H1 (cell line): ENCODE data around the gene PPP1R9A. TPM values are rescaled to one million over a fixed set of nuclear protein-coding genes. Genes with fewer than 3 reads are reported as not detected.

ENCODE experiments used
- CTCF ChIA-PET: fragments of 300-600 bp; sonication (Branson Sonifier 250); formaldehyde crosslinking; loops from one replicate; lab custom pipeline; 2021; ENCODE audit not compliant: partially characterized antibody; lab: Charles Lee
- POLR2A ChIA-PET: fragments of 300-600 bp; sonication (Branson Sonifier 250); formaldehyde crosslinking; loops from one replicate; lab custom pipeline; 2021; ENCODE audit warnings: inconsistent platforms; ENCODE audit not compliant: partially characterized antibody; lab: Charles Lee
- DNase-seq, 2 experiments: peaks; one replicate each; pipeline versions ENCODE4 v3.0.0 to v3.0.0-alpha.2; 2010 to 2022; ENCODE audit warnings: low spot score in 2 of 2, low read depth in 1 of 2, mixed read lengths in 1 of 2
- FAIRE-seq: peaks from 2 replicates; lab custom pipeline; 2011; peaks lifted over from hg19 to GRCh38; lab: Jason Lieb, UNC
- H2AFZ ChIP-seq: 2 replicates; pipeline ENCODE4 v1.8.1; 2012; ENCODE audit warnings: low read length, inconsistent platforms
- H2AK5ac ChIP-seq: 2 replicates; pipeline ENCODE4 v1.6.1; 2013; ENCODE audit warnings: low read depth, low read length
- H2BK120ac ChIP-seq: replicated peaks from 2 replicates; pipeline ENCODE3; 2013; ENCODE audit warnings: low read depth, low read length, inconsistent platforms
- H2BK12ac ChIP-seq: 2 replicates; pipeline ENCODE4 v1.6.1; 2013; ENCODE audit warnings: low read depth, low read length
- H2BK15ac ChIP-seq: 2 replicates; pipeline ENCODE4 v1.6.1; 2013; ENCODE audit warnings: low read length
- H2BK20ac ChIP-seq: 2 replicates; pipeline ENCODE4 v1.6.1; 2013; ENCODE audit warnings: low read length
- H2BK5ac ChIP-seq: 2 replicates; pipeline ENCODE4 v1.6.1; 2013; ENCODE audit warnings: low read depth, low read length
- H3K14ac ChIP-seq: 2 replicates; pipeline ENCODE4 v1.6.1; 2013; ENCODE audit warnings: inconsistent platforms; ENCODE audit not compliant: insufficient read length
- H3K18ac ChIP-seq: 2 replicates; pipeline ENCODE4 v1.6.1; 2013; ENCODE audit warnings: low read length; ENCODE audit errors: extremely low read depth
- H3K23ac ChIP-seq: 2 replicates; pipeline ENCODE4 v1.6.1; 2013; ENCODE audit warnings: inconsistent platforms; ENCODE audit not compliant: insufficient read length
- H3K23me2 ChIP-seq: 2 replicates; pipeline ENCODE4 v1.6.1; 2013; ENCODE audit warnings: low read depth, low read length
- H3K27ac ChIP-seq: 2 replicates; pipeline ENCODE4 v1.6.1; 2011; ENCODE audit warnings: low read depth, low read length, inconsistent platforms
- H3K27me3 ChIP-seq, 4 experiments: replicated peaks in 1 of 4; 1 replicate in 1 of 4; 2 replicates in 3 of 4; pipeline versions ENCODE4 v1.6.1 to v1.8.1; 2011 to 2013; ENCODE audit warnings: low read length in 3 of 4, mild to moderate bottlenecking in 3 of 4, inconsistent platforms in 2 of 4, mixed read lengths in 2 of 4, moderate library complexity in 1 of 4; ENCODE audit not compliant: control insufficient read depth in 3 of 4, insufficient read depth in 3 of 4; ENCODE audit errors: extremely low read depth in 1 of 4
- H3K36me3 ChIP-seq, 4 experiments: 2 replicates each; pipeline versions ENCODE4 v1.6.1 to v1.8.1; 2011 to 2013; ENCODE audit warnings: mild to moderate bottlenecking in 4 of 4, low read length in 3 of 4, moderate library complexity in 2 of 4, control low read depth in 1 of 4, inconsistent platforms in 1 of 4; ENCODE audit not compliant: insufficient read depth in 4 of 4, control insufficient read depth in 2 of 4
- H3K4ac ChIP-seq: replicated peaks from 2 replicates; pipeline ENCODE3; 2013; ENCODE audit warnings: low read length, low read depth, mixed read lengths, inconsistent platforms; ENCODE audit not compliant: insufficient read length
- H3K4me1 ChIP-seq, 4 experiments: replicated peaks in 1 of 4; 1 replicate in 1 of 4; 2 replicates in 3 of 4; pipeline versions ENCODE4 v1.6.1 to v1.8.1; 2011 to 2013; ENCODE audit warnings: low read length in 3 of 4, inconsistent platforms in 2 of 4, mixed read lengths in 1 of 4; ENCODE audit not compliant: insufficient read depth in 4 of 4, control insufficient read depth in 3 of 4
- H3K4me2 ChIP-seq, 2 experiments: 2 replicates each; pipeline versions ENCODE4 v1.6.1 to v1.8.1; 2011 to 2013; ENCODE audit warnings: low read depth in 2 of 2, low read length in 2 of 2, control low read depth in 1 of 2, inconsistent platforms in 1 of 2, mild to moderate bottlenecking in 1 of 2; ENCODE audit not compliant: insufficient read depth in 1 of 2
- H3K4me3 ChIP-seq, 4 experiments: fragments of 200-600, 300-600 bp in 1 of 4; sonication (generic), shearing (Covaris generic), sonication (Bioruptor Twin) in 1 of 4; 2 replicates each; pipeline versions ENCODE4 v1.5.1 to v1.8.1; 2011 to 2016; ENCODE audit warnings: low read length in 4 of 4, low read depth in 3 of 4, control low read depth in 2 of 4, inconsistent platforms in 2 of 4, mild to moderate bottlenecking in 2 of 4, mixed read lengths in 1 of 4, moderate library complexity in 1 of 4; ENCODE audit not compliant: insufficient read depth in 2 of 4; ENCODE audit errors: extremely low read depth in 1 of 4
- H3K56ac ChIP-seq: replicated peaks from 2 replicates; pipeline ENCODE3; 2013; ENCODE audit warnings: low read depth, mild to moderate bottlenecking, mixed read lengths, low read length, inconsistent platforms; ENCODE audit not compliant: insufficient read length
- H3K79me1 ChIP-seq: 2 replicates; pipeline ENCODE4 v1.6.1; 2013; ENCODE audit warnings: low read depth, low read length, control low read depth
- H3K79me2 ChIP-seq, 2 experiments: 2 replicates each; pipeline versions ENCODE4 v1.6.1 to v1.8.1; 2012 to 2013; ENCODE audit warnings: low read length in 2 of 2, mild to moderate bottlenecking in 2 of 2, inconsistent platforms in 1 of 2; ENCODE audit not compliant: insufficient read depth in 2 of 2, control insufficient read depth in 1 of 2
- H3K9ac ChIP-seq, 4 experiments: replicated peaks in 1 of 4; 1 replicate in 1 of 4; 2 replicates in 3 of 4; pipeline versions ENCODE4 v1.6.1 to v1.8.1; 2011 to 2013; ENCODE audit warnings: low read depth in 3 of 4, low read length in 3 of 4, control low read depth in 2 of 4, mild to moderate bottlenecking in 2 of 4, moderate library complexity in 2 of 4, inconsistent platforms in 1 of 4; ENCODE audit errors: extremely low read depth in 1 of 4
- H3K9me3 ChIP-seq, 2 experiments: 2 replicates each; pipeline versions ENCODE4 v1.6.1 to v1.8.1; 2012 to 2013; ENCODE audit warnings: mild to moderate bottlenecking in 2 of 2, moderate library complexity in 2 of 2, control low read depth in 1 of 2, inconsistent platforms in 1 of 2, low read depth in 1 of 2, low read length in 1 of 2, mixed read lengths in 1 of 2; ENCODE audit not compliant: insufficient read depth in 2 of 2
- H4K20me1 ChIP-seq, 2 experiments: replicated peaks in 1 of 2; 2 replicates each; pipeline versions ENCODE3 to v1.8.1; 2011 to 2013; ENCODE audit warnings: inconsistent platforms in 2 of 2, low read length in 2 of 2, mild to moderate bottlenecking in 1 of 2; ENCODE audit not compliant: insufficient read depth in 2 of 2, control insufficient read depth in 1 of 2
- H4K5ac ChIP-seq: 2 replicates; pipeline ENCODE4 v1.6.1; 2013; ENCODE audit warnings: low read length, low read depth, mixed read lengths, inconsistent platforms; ENCODE audit not compliant: insufficient read length
- H4K8ac ChIP-seq: 2 replicates; pipeline ENCODE4 v1.8.0; 2013; ENCODE audit warnings: mild to moderate bottlenecking, moderate library complexity, low read length, inconsistent platforms; ENCODE audit not compliant: insufficient read depth; ENCODE audit errors: extremely low read depth
- H4K91ac ChIP-seq: replicated peaks from 2 replicates; pipeline ENCODE3; 2013; ENCODE audit warnings: low read length, mixed read lengths, inconsistent platforms; ENCODE audit not compliant: insufficient read length
- CBX5 ChIP-seq: fragments of 300-800, 300-1000 bp; sonication (generic); IDR thresholded peaks from 2 replicates; pipeline ENCODE4 v1.7.1; 2016; ENCODE audit warnings: antibody characterized with exemption, low read length, low read depth
- CBX8 ChIP-seq: fragments of 300-800, 300-1000 bp; sonication (generic); IDR thresholded peaks from 2 replicates; pipeline ENCODE4 v1.7.1; 2016; ENCODE audit warnings: low read depth, low read length, borderline replicate concordance
- CHD1 ChIP-seq: IDR thresholded peaks from 2 replicates; pipeline ENCODE4 v1.6.1; 2012; ENCODE audit warnings: low read depth, low read length, improper control_type of control experiment
- EGR1 ChIP-seq: IDR thresholded peaks from 2 replicates; pipeline ENCODE4 v1.6.1; 2011; ENCODE audit warnings: low read depth, low read length, borderline replicate concordance
- EP300 ChIP-seq, 2 experiments: IDR thresholded peaks; 1 replicate in 1 of 2; 2 replicates in 1 of 2; pipeline ENCODE4 v1.6.1; 2011 to 2012; ENCODE audit warnings: low read depth in 2 of 2, low read length in 2 of 2, mild to moderate bottlenecking in 2 of 2, borderline replicate concordance in 1 of 2, inconsistent platforms in 1 of 2, moderate library complexity in 1 of 2
- JUN ChIP-seq: IDR thresholded peaks from 2 replicates; pipeline ENCODE4 v1.6.1; 2011; ENCODE audit warnings: low read depth, mild to moderate bottlenecking, improper control_type of control experiment, low read length
- SIN3A ChIP-seq, 2 experiments: IDR thresholded peaks in 1 of 2; conservative IDR thresholded peaks in 1 of 2; 2 replicates each; pipeline ENCODE4 v1.6.1; 2011 to 2012; ENCODE audit warnings: low read length in 2 of 2, improper control_type of control experiment in 1 of 2, low read depth in 1 of 2, mild to moderate bottlenecking in 1 of 2
- SIX5 ChIP-seq: IDR thresholded peaks from 2 replicates; pipeline ENCODE4 v1.6.1; 2011; ENCODE audit warnings: mild to moderate bottlenecking, low read depth, low read length
- SP4 ChIP-seq: IDR thresholded peaks from 2 replicates; pipeline ENCODE4 v1.6.1; 2012; ENCODE audit warnings: low read length, inconsistent platforms
- TAF7 ChIP-seq: optimal IDR thresholded peaks from 2 replicates; pipeline ENCODE3; 2011; ENCODE audit warnings: low read depth, mild to moderate bottlenecking, inconsistent platforms, low read length, moderate library complexity, borderline replicate concordance
- TBP ChIP-seq: IDR thresholded peaks from 2 replicates; pipeline ENCODE4 v1.6.1; 2011; ENCODE audit warnings: low read depth, low read length, improper control_type of control experiment
- TCF12 ChIP-seq: IDR thresholded peaks from 2 replicates; pipeline ENCODE4 v1.6.1; 2011; ENCODE audit warnings: low read depth, mild to moderate bottlenecking, low read length
- YY1 ChIP-seq: IDR thresholded peaks from 2 replicates; pipeline ENCODE4 v1.6.1; 2011; ENCODE audit warnings: low read depth, mild to moderate bottlenecking, low read length
- ZNF274 ChIP-seq: IDR thresholded peaks from 2 replicates; pipeline ENCODE4 v1.7.0; 2012; ENCODE audit warnings: low read length, borderline replicate concordance; ENCODE audit errors: extremely low read depth
- polyA plus RNA-seq, 7 experiments: library from polyadenylated mRNA; depleted of rRNA in 3 of 7; stranded (reverse) in 5 of 7; unstranded in 2 of 7; fragments of >200 nt in 5 of 7; fragments of 200-250 nt in 2 of 7; gene quantifications; 1 replicate in 5 of 7; 2 replicates in 1 of 7; 4 replicates in 1 of 7; pipeline versions ENCODE4 v1.2.1 to v1.2.3, GENCODE V29; 2011 to 2013; ENCODE audit warnings: missing spikeins in 2 of 7, mixed read lengths in 2 of 7
- total RNA-seq: library from RNA; stranded (reverse); fragmentation: NEBNext Ultra II Directional; extraction: Animal tissue kit (Norgen Biotek cat#: 25700); gene quantifications from 2 replicates; pipeline ENCODE4 v1.2.1, GENCODE V29; 2021
- TF ChIP-seq, protein P1 (sequence below): IDR thresholded peaks from 2 replicates; pipeline ENCODE4 v1.6.1; 2012; ENCODE audit warnings: inconsistent platforms
- TF ChIP-seq, protein P2 (sequence below): IDR thresholded peaks from 2 replicates; pipeline ENCODE4 v1.6.1; 2012; ENCODE audit warnings: inconsistent platforms

PPP1R9A gene
- total and polyA plus RNA-seq, 2 of the 8 experiments (the other 6 are each of a cell fraction or from before 2014, with no cell fraction given): 3.0 to 20.3 TPM

DNA sequence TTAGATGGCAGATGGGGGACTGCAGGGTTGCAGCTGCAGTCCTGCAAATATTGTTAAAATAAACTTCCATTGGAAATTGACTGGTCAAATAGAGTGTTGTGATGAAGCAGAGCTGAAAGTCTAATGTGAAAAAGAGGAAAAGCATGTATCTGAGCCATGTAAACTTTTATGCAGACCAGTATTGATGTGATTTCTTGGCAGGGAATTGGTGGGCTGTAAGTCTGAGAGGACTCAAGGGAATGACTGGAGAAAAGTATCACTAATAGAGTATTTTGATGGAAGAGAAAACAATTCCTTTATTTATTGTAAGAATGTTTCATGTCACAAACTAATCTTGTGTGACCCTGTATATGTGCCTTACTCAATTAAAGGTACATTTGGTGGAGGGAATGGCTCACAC is 155.5 kb downstream of the PPP1R9A start:
- no peak overlapping the region for H3K23ac ChIP-seq
- ChIA-PET POLR2A (no interaction called here), CTCF (no interaction called here)
- no peak overlapping the region for H3K56ac ChIP-seq
- no peaks in the 10 kb centered on the region for H3K36me3 ChIP-seq
- no peak overlapping the region for H3K18ac ChIP-seq
- no peak overlapping the region for H4K5ac ChIP-seq
- no peak overlapping the region for H4K91ac ChIP-seq
- no peak overlapping the region for H3K14ac ChIP-seq
- DNase-seq (no peak), FAIRE-seq (no peak)
- no peak overlapping the region for H2BK15ac ChIP-seq
- no peak overlapping the region for H3K4me3 ChIP-seq
- H2BK120ac ChIP-seq: no peak overlapping the region
- no peak overlapping the region for H2AFZ ChIP-seq
- no peaks in the 10 kb centered on the region for H4K20me1 ChIP-seq
- H3K4me1 ChIP-seq: no peaks in the 10 kb centered on the region
- no peaks in the 10 kb centered on the region for H3K9me3 ChIP-seq
- H4K8ac ChIP-seq: no peak overlapping the region
- H2BK12ac ChIP-seq: no peak overlapping the region
- no peak overlapping the region for H3K27ac ChIP-seq
- no peak overlapping the region for H2BK5ac ChIP-seq
- H2BK20ac ChIP-seq: no peak overlapping the region
- H2AK5ac ChIP-seq: no peak overlapping the region
- H3K79me2 ChIP-seq: no peaks in the 10 kb centered on the region; a peak in 1 of 4 replicates
- H3K9ac ChIP-seq: no peak overlapping the region
- no peak overlapping the region for H3K4me2 ChIP-seq
- H3K27me3 ChIP-seq: no peaks in the 10 kb centered on the region
- no peak overlapping the region for H3K4ac ChIP-seq
- no peaks in the 10 kb centered on the region for H3K79me1 ChIP-seq
- H3K23me2 ChIP-seq: no peaks in the 10 kb centered on the region
- no peak for TF ChIP-seq EP300 (IDR thresholded peaks at IDR 0.05; ENCODE audit: borderline replicate concordance in 1 of 2, low read depth in 2 of 2, low read length in 2 of 2)
- TF ChIP-seq ZNF274: no peak
- TF ChIP-seq YY1: no peak
- TF ChIP-seq TBP: no peak
- TF ChIP-seq EGR1: no peak
- no peak for TF ChIP-seq CBX8
- no peak for TF ChIP-seq SIN3A (conservative IDR thresholded peaks at IDR 0.05 in 1 of 2, IDR thresholded peaks at IDR 0.05 in 1 of 2; ENCODE audit: low read depth in 1 of 2, low read length in 2 of 2)
- TF ChIP-seq SIX5: no peak
- no peak for TF ChIP-seq TCF12
- no peak for TF ChIP-seq CHD1
- TF ChIP-seq SP4: no peak
- no peak for TF ChIP-seq CBX5
- no peak for TF ChIP-seq TAF7
- TF ChIP-seq, protein P1, sequence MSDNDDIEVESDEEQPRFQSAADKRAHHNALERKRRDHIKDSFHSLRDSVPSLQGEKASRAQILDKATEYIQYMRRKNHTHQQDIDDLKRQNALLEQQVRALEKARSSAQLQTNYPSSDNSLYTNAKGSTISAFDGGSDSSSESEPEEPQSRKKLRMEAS: no peak
- TF ChIP-seq JUN: no peak
- TF ChIP-seq, protein P2, sequence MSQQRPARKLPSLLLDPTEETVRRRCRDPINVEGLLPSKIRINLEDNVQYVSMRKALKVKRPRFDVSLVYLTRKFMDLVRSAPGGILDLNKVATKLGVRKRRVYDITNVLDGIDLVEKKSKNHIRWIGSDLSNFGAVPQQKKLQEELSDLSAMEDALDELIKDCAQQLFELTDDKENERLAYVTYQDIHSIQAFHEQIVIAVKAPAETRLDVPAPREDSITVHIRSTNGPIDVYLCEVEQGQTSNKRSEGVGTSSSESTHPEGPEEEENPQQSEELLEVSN: no peak
